Chondrocyte (in vitro differentiated cells): ENCODE data around the gene CRYL1. TPM values are rescaled to one million over a fixed set of nuclear protein-coding genes. Genes with fewer than 3 reads are reported as not detected.

Experiments used
- DNase-seq: peaks from one replicate; pipeline ENCODE4 v3.0.0; 2021; ENCODE audit warnings: mixed read lengths, low spot score
- H3K27ac Mint-ChIP-seq: one replicate; pipeline ENCODE4 v1.8.0; 2021; ENCODE audit warnings: mild to moderate bottlenecking, moderate library complexity, mixed read lengths; ENCODE audit not compliant: unreplicated experiment
- H3K27me3 Mint-ChIP-seq: 2 replicates; pipeline ENCODE4 v1.8.0; 2021; ENCODE audit warnings: low read depth, mixed read lengths
- H3K36me3 Mint-ChIP-seq: 2 replicates; pipeline ENCODE4 v1.8.0; 2021; ENCODE audit warnings: low read depth, mixed read lengths
- H3K4me1 Mint-ChIP-seq: 2 replicates; pipeline ENCODE4 v1.8.0; 2021; ENCODE audit warnings: low read depth, mild to moderate bottlenecking, mixed read lengths
- H3K4me3 Mint-ChIP-seq: one replicate; pipeline ENCODE4 v1.8.0; 2021; ENCODE audit warnings: mild to moderate bottlenecking, moderate library complexity, mixed read lengths; ENCODE audit not compliant: unreplicated experiment
- H3K9me3 Mint-ChIP-seq: 2 replicates; pipeline ENCODE4 v1.8.0; 2021; ENCODE audit warnings: low read depth, mixed read lengths
- total RNA-seq: library from RNA; stranded (reverse); gene quantifications from 3 replicates; pipeline ENCODE4 v1.2.1, GENCODE V29; 2021
- TF ChIP-seq, protein P1 (sequence below): fragments of 200-600 bp; sonication (generic); IDR thresholded peaks from 2 replicates; pipeline ENCODE4 v1.5.0; 2021; ENCODE audit warnings: antibody characterized with exemption, mild to moderate bottlenecking, moderate library complexity

CRYL1 gene
- total RNA-seq, 1 donor from 2014 or later = 17.0 TPM

DNA sequence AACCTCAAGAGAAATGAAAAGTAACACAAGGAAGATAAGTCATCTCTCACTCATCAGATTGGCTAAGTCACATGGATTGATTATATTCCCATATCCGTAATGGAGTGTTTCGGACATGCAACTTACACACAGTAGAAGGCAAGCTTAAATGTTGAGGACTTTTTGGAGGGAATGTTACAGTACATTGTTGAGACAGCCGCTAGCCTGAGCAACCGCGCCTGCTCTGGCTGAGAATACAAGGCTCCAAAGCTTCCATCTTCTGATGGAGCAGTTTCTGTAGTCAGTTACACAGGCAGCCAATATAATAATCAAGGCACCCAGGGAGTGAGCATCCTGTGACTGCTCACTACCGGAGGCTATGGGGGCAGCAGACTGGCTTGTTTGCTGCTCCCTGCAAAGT is 1.0 kb upstream of the CRYL1 start:
- Mint-ChIP-seq H3K27me3 (no peaks in the 10 kb centered on the region), H3K4me3 (peak overlapping the region; percentile 72), H3K27ac (no peak overlapping the region), H3K9me3 (no peaks in the 10 kb centered on the region), H3K4me1 (peaks cover 13% of the 10 kb centered on the region), H3K36me3 (no peaks in the 10 kb centered on the region)
- no peak for DNase-seq
- TF ChIP-seq, protein P1, sequence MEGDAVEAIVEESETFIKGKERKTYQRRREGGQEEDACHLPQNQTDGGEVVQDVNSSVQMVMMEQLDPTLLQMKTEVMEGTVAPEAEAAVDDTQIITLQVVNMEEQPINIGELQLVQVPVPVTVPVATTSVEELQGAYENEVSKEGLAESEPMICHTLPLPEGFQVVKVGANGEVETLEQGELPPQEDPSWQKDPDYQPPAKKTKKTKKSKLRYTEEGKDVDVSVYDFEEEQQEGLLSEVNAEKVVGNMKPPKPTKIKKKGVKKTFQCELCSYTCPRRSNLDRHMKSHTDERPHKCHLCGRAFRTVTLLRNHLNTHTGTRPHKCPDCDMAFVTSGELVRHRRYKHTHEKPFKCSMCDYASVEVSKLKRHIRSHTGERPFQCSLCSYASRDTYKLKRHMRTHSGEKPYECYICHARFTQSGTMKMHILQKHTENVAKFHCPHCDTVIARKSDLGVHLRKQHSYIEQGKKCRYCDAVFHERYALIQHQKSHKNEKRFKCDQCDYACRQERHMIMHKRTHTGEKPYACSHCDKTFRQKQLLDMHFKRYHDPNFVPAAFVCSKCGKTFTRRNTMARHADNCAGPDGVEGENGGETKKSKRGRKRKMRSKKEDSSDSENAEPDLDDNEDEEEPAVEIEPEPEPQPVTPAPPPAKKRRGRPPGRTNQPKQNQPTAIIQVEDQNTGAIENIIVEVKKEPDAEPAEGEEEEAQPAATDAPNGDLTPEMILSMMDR = no peak

DNA sequence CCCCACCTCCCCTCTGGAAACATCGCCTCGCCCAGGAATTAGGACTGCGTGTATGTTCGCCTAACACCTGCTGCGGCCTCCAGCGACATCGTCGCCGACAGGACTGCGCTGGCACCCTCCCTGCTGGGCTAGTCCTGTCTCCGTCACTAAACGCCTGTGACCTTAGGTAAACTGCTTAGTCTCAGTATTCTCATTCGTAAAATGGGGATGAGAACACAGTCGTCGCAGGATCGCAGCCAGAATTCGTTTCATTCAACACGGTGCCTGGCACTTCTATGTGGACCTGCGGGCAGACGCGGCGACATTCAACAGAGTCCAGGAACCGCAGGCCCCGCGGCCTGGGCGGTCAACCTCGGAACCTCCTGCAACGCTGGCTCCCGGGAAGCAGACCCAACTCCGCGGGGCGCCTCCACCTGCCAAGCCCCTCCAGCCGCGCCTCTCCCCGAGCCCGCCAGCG is 485 bp downstream of the CRYL1 start:
- H3K27ac Mint-ChIP-seq = no peak overlapping the region
- H3K27me3 Mint-ChIP-seq = no peaks in the 10 kb centered on the region
- peaks cover 13% of the 10 kb centered on the region for H3K4me1 Mint-ChIP-seq
- no peaks in the 10 kb centered on the region for H3K9me3 Mint-ChIP-seq
- TF ChIP-seq, protein P1 = no peak
- H3K36me3 Mint-ChIP-seq = no peaks in the 10 kb centered on the region
- peak overlapping the region; percentile 82 for H3K4me3 Mint-ChIP-seq
- no peak for DNase-seq

DNA sequence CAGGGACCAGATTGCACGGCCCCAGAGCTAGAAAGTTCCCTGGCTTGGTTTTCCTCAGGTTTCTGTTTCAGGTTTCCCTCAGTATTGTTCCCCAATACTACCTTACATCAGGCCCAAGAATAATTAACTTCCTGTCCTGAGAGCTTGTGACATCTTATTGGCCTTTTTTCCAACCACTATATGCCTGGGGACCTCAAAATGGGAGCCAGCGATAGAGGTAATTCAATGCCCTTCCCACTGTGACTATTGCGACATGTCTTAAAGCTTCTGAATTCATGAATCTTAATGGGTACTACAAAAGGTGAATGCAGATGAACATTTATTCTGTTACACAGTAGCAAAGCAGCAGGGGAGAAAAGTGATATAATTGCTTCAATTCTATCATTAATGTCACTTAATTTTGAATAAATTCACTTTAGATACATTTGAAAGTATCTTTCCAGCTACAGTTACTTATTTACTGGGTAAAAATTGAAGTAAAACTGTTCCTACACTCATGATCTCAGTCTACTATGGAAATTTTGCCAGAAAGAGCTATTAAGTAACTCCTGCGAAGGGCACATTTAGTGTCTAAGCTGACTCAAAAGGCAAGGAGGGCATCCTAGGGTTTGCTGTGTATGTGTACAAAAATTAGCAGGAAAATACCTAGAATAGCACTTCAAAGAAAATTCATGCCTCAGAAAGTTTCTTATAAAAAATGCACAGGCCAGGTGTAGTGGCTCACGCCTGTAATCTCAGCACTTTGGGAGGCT is 4.1 kb downstream of the CRYL1 start:
- Mint-ChIP-seq H3K36me3 (no peaks in the 10 kb centered on the region), H3K27me3 (no peaks in the 10 kb centered on the region), H3K9me3 (no peaks in the 10 kb centered on the region), H3K4me3 (no peak overlapping the region), H3K4me1 (peaks cover 11% of the 10 kb centered on the region), H3K27ac (no peak overlapping the region)
- DNase-seq = no peak
- TF ChIP-seq, protein P1 = no peak

DNA sequence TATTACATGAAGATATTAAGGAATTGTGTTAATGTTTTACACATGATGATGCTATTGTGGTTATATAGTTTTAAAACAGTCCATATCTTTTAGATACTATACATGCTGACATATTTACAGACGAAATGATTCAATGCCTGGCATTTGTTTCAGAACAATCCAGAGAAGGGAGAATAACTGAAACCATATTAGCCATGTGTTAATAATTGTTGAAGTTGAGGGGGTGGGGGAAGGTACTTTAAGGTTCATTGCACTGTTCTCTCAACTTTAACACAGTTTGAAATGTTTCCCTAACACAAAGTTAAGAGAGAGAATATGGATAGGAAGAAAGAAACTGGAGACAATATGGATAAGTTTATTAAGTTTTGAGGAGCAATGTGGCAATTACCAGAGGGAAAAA is 5.8 kb downstream of the CRYL1 start:
- Mint-ChIP-seq H3K27me3 (no peaks in the 10 kb centered on the region), H3K4me1 (peaks cover 4% of the 10 kb centered on the region), H3K27ac (no peak overlapping the region), H3K36me3 (no peaks in the 10 kb centered on the region), H3K9me3 (no peaks in the 10 kb centered on the region), H3K4me3 (no peak overlapping the region)
- TF ChIP-seq, protein P1 = no peak
- DNase-seq = no peak

DNA sequence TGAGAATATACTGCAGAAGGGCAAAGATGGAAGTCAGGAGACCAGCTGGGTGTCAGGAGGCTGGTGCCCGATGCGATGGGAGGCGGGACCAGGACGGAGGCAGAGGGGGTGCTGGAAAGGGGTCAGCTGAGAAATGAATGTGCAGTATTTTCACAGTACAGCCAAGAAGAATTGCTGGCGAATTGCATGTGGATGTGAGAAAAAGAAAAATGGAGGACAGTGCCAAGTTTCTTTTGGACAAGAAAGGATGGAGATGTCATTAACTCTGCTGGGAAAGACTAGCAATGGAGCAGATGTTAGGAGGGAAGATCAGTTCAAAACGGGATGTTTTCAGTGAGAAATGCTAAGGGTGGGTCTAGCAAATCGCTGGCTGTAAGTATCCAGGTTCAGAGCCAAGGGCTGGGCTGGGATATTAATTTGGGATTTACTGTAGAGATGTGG is 7.0 kb downstream of the CRYL1 start:
- DNase-seq = no peak
- no peaks in the 10 kb centered on the region for H3K4me1 Mint-ChIP-seq
- TF ChIP-seq, protein P1 = no peak
- H3K27ac Mint-ChIP-seq = no peak overlapping the region
- H3K9me3 Mint-ChIP-seq = no peaks in the 10 kb centered on the region
- H3K36me3 Mint-ChIP-seq = no peaks in the 10 kb centered on the region
- no peak overlapping the region for H3K4me3 Mint-ChIP-seq
- no peaks in the 10 kb centered on the region for H3K27me3 Mint-ChIP-seq
